ENCODE results near the gene ZNF462.
"Not testable (repeated sequence)": the region's sequence is repeated elsewhere in the genome, so short reads cannot be mapped to it uniquely, and the experiment has no call there.

The ZNF462 gene

DNA sequence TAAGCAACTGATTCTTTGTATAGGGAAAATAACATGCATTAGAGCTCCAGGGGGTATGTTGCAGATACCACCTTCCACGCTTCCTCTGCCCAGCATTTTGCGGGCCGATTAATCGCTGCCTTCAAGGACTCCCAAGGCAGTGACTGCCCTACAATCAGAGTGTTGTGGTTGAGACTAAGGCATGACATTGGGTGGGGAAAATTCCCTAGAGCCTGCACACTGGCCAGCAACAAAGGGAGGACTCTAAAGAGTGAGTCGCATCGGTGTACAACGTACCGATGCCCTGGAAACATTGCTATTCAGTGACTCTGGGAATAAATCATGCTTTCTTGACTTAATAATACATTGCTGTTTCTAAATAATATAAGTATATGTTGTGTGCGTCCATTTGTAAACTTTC lies 119.7 kb downstream of the ZNF462 start:
- Histone ChIP-seq H3K4ac (ENCODE audit: low read length) (no peak overlapping the region), H3K4me2 (ENCODE audit: insufficient read depth, low read length, poor library complexity, severe bottlenecking) (no peak overlapping the region), H4K8ac (ENCODE audit: low read depth, low read length) (no peak overlapping the region), H2BK120ac (ENCODE audit: low read depth, low read length) (no peak overlapping the region), H3K79me1 (ENCODE audit: low read depth, low read length) (no peaks in the 10 kb centered on the region), H3K4me3 (ENCODE audit: low read length in 2 of 2) (no peak overlapping the region), H2BK12ac (ENCODE audit: low read length) (no peak overlapping the region), H3K36me3 (replicated peaks in 1 of 2; ENCODE audit: control insufficient read depth in 2 of 2, insufficient read depth in 2 of 2, low read length in 2 of 2) (peaks cover 30 to 100% of the 10 kb centered on the region in 2 donors), H2BK5ac (ENCODE audit: low read length) (no peak overlapping the region), H4K91ac (ENCODE audit: low read depth, low read length, poor library complexity) (no peak overlapping the region), H3K27me3 (ENCODE audit: control insufficient read depth in 3 of 3, insufficient read depth in 3 of 3, low read depth in 1 of 3, low read length in 3 of 3) (no peaks in the 10 kb centered on the region), H3K9ac (ENCODE audit: low read depth, low read length, poor library complexity) (no peak overlapping the region), H3K9me3 (replicated peaks in 1 of 2; ENCODE audit: control insufficient read depth in 2 of 2, insufficient read depth in 1 of 2, low read depth in 1 of 2, low read length in 2 of 2) (peaks cover 0 to 4% of the 10 kb centered on the region in 2 donors), H2BK15ac (ENCODE audit: low read length) (no peak overlapping the region), H3K27ac (replicated peaks; ENCODE audit: low read length) (no peak overlapping the region), H3K4me1 (ENCODE audit: control insufficient read depth in 2 of 2, insufficient read depth in 1 of 2, low read depth in 1 of 2, low read length in 2 of 2) (peaks cover 0 to 3% of the 10 kb centered on the region in 2 donors), H2AK5ac (ENCODE audit: low read depth, low read length) (no peak overlapping the region), H3K14ac (ENCODE audit: low read length) (no peak overlapping the region), H3K18ac (ENCODE audit: low read length) (no peak overlapping the region), H3K23ac (ENCODE audit: low read depth, low read length, poor library complexity) (no peak overlapping the region), H2AFZ (ENCODE audit: low read length) (no peak overlapping the region)
- DNase-seq (ENCODE audit: low spot score): no peak
- WGBS, 2 donors (ENCODE audit: extremely low coverage in 2 of 2, insufficient read length in 2 of 2, insufficient replicate concordance in 1 of 2): no CpG with 5 or more reads among the region's 9 CpGs

DNA sequence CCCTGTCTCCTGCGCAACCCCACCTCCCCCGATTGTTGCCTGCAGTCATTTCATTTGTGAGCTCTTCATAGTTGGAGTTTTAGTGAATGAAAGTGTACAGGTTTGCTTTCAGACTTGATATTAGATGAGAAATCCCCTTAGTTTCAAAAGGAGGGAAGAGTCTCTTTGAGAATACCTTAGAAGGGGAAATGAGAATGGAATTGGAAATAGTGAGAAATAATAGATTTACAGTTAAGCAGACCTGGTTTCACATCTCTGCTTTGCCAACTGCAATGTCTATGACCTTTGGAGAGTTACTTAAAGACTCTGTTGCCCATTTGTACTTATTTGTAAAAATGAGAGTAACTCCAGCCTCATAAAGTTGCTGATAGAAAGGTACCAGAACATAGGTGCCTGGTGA lies 120.4 kb downstream of the ZNF462 start:
- no peak overlapping the region for H2AFZ ChIP-seq (ENCODE audit: low read length)
- H3K27me3 ChIP-seq (ENCODE audit: control insufficient read depth in 3 of 3, insufficient read depth in 3 of 3, low read depth in 1 of 3, low read length in 3 of 3): no peaks in the 10 kb centered on the region
- H3K27ac ChIP-seq (replicated peaks; ENCODE audit: low read length): no peak overlapping the region
- no peak overlapping the region for H3K14ac ChIP-seq (ENCODE audit: low read length)
- no peak for DNase-seq (ENCODE audit: low spot score)
- H3K9me3 ChIP-seq (replicated peaks in 1 of 2; ENCODE audit: control insufficient read depth in 2 of 2, insufficient read depth in 1 of 2, low read depth in 1 of 2, low read length in 2 of 2): peaks cover 0 to 6% of the 10 kb centered on the region in 2 donors
- no peak overlapping the region for H2BK15ac ChIP-seq (ENCODE audit: low read length)
- H3K79me1 ChIP-seq (ENCODE audit: low read depth, low read length): no peaks in the 10 kb centered on the region
- H3K4me3 ChIP-seq (ENCODE audit: low read length in 2 of 2): no peak overlapping the region
- no peak overlapping the region for H2BK12ac ChIP-seq (ENCODE audit: low read length)
- H3K18ac ChIP-seq (ENCODE audit: low read length): no peak overlapping the region
- H3K4ac ChIP-seq (ENCODE audit: low read length): no peak overlapping the region
- H2BK5ac ChIP-seq (ENCODE audit: low read length): no peak overlapping the region
- H3K4me2 ChIP-seq (ENCODE audit: insufficient read depth, low read length, poor library complexity, severe bottlenecking): no peak overlapping the region
- no CpG with 5 or more reads among the region's 2 CpGs for WGBS, 2 donors (ENCODE audit: extremely low coverage in 2 of 2, insufficient read length in 2 of 2, insufficient replicate concordance in 1 of 2)
- H4K91ac ChIP-seq (ENCODE audit: low read depth, low read length, poor library complexity): no peak overlapping the region
- no peak overlapping the region for H2AK5ac ChIP-seq (ENCODE audit: low read depth, low read length)
- H2BK120ac ChIP-seq (ENCODE audit: low read depth, low read length): no peak overlapping the region
- H3K36me3 ChIP-seq (replicated peaks in 1 of 2; ENCODE audit: control insufficient read depth in 2 of 2, insufficient read depth in 2 of 2, low read length in 2 of 2): peaks cover 32 to 99% of the 10 kb centered on the region in 2 donors
- no peak overlapping the region for H3K23ac ChIP-seq (ENCODE audit: low read depth, low read length, poor library complexity)
- H3K4me1 ChIP-seq (ENCODE audit: control insufficient read depth in 2 of 2, insufficient read depth in 1 of 2, low read depth in 1 of 2, low read length in 2 of 2): peaks cover 0 to 3% of the 10 kb centered on the region in 2 donors
- no peak overlapping the region for H3K9ac ChIP-seq (ENCODE audit: low read depth, low read length, poor library complexity)
- H4K8ac ChIP-seq (ENCODE audit: low read depth, low read length): no peak overlapping the region

DNA sequence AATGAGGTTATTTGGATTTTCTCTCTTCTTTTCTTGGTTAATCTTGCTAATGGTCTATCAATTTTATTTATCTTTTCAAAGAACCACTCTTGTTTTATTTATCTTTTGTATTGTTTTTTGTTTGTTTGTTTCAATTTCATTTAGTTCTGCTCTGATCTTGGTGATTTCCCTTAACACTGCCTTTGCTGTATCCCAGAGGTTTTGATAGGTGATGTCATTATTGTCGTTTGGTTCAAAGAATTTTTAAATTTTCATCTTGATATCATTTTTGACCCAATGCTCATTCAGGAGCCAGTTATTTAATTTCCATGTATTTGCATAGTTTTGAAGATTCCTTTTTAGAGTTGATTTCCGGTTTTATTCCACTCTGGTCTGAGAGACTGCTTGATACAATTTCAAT lies 126.9 kb downstream of the ZNF462 start:
- not testable (repeated sequence) for H3K4me1 ChIP-seq (ENCODE audit: control insufficient read depth in 2 of 2, insufficient read depth in 1 of 2, low read depth in 1 of 2, low read length in 2 of 2); H3K27me3 ChIP-seq (ENCODE audit: control insufficient read depth in 3 of 3, insufficient read depth in 3 of 3, low read depth in 1 of 3, low read length in 3 of 3); H3K23ac ChIP-seq (ENCODE audit: low read depth, low read length, poor library complexity); H3K79me1 ChIP-seq (ENCODE audit: low read depth, low read length); DNase-seq (ENCODE audit: low spot score); H3K14ac ChIP-seq (ENCODE audit: low read length); H2AK5ac ChIP-seq (ENCODE audit: low read depth, low read length); H2BK15ac ChIP-seq (ENCODE audit: low read length); H3K4me2 ChIP-seq (ENCODE audit: insufficient read depth, low read length, poor library complexity, severe bottlenecking); H2AFZ ChIP-seq (ENCODE audit: low read length); H3K27ac ChIP-seq (replicated peaks; ENCODE audit: low read length); H3K4ac ChIP-seq (ENCODE audit: low read length); H4K91ac ChIP-seq (ENCODE audit: low read depth, low read length, poor library complexity); H2BK120ac ChIP-seq (ENCODE audit: low read depth, low read length); H2BK5ac ChIP-seq (ENCODE audit: low read length); H4K8ac ChIP-seq (ENCODE audit: low read depth, low read length); H3K4me3 ChIP-seq (ENCODE audit: low read length in 2 of 2); H3K18ac ChIP-seq (ENCODE audit: low read length); H2BK12ac ChIP-seq (ENCODE audit: low read length); H3K9ac ChIP-seq (ENCODE audit: low read depth, low read length, poor library complexity)
- peaks cover 14 to 99% of the 10 kb centered on the region in 2 donors for H3K36me3 ChIP-seq (replicated peaks in 1 of 2; ENCODE audit: control insufficient read depth in 2 of 2, insufficient read depth in 2 of 2, low read length in 2 of 2)
- H3K9me3 ChIP-seq (replicated peaks in 1 of 2; ENCODE audit: control insufficient read depth in 2 of 2, insufficient read depth in 1 of 2, low read depth in 1 of 2, low read length in 2 of 2): peaks cover 0 to 18% of the 10 kb centered on the region in 2 donors
- no CpG with 5 or more reads among the region's 2 CpGs for WGBS, 2 donors (ENCODE audit: extremely low coverage in 2 of 2, insufficient read length in 2 of 2, insufficient replicate concordance in 1 of 2)

DNA sequence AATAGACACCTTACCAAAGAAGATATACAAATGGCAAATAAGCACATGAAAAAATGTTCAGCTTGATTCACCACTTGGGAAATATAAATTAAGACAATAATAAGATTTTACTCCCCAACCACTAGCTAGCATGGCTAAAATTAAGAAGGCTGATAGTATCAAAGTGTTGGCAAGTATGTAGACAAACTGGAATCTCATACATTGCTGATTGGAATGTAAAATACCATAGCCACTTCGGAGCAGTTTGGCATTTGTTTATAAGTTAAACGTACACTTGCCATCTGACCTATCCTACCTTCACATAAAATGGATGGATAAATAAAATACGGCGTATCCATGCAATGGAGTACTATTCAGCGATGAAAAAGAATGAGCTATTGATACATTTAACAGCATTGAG lies 129.2 kb downstream of the ZNF462 start:
- no peak overlapping the region for H3K9ac ChIP-seq (ENCODE audit: low read depth, low read length, poor library complexity)
- no peak overlapping the region for H4K8ac ChIP-seq (ENCODE audit: low read depth, low read length)
- no CpG with 5 or more reads among the region's 5 CpGs for WGBS, 2 donors (ENCODE audit: extremely low coverage in 2 of 2, insufficient read length in 2 of 2, insufficient replicate concordance in 1 of 2)
- no peak overlapping the region for H2AK5ac ChIP-seq (ENCODE audit: low read depth, low read length)
- H3K23ac ChIP-seq (ENCODE audit: low read depth, low read length, poor library complexity): no peak overlapping the region
- H3K4me3 ChIP-seq (ENCODE audit: low read length in 2 of 2): no peak overlapping the region
- H2AFZ ChIP-seq (ENCODE audit: low read length): no peak overlapping the region
- H3K36me3 ChIP-seq (replicated peaks in 1 of 2; ENCODE audit: control insufficient read depth in 2 of 2, insufficient read depth in 2 of 2, low read length in 2 of 2): peaks cover 7 to 96% of the 10 kb centered on the region in 2 donors
- no peak overlapping the region for H4K91ac ChIP-seq (ENCODE audit: low read depth, low read length, poor library complexity)
- H3K27me3 ChIP-seq (ENCODE audit: control insufficient read depth in 3 of 3, insufficient read depth in 3 of 3, low read depth in 1 of 3, low read length in 3 of 3): no peaks in the 10 kb centered on the region
- no peak for DNase-seq (ENCODE audit: low spot score)
- H3K18ac ChIP-seq (ENCODE audit: low read length): no peak overlapping the region
- no peak overlapping the region for H3K4ac ChIP-seq (ENCODE audit: low read length)
- H2BK12ac ChIP-seq (ENCODE audit: low read length): no peak overlapping the region
- no peak overlapping the region for H2BK120ac ChIP-seq (ENCODE audit: low read depth, low read length)
- H3K4me1 ChIP-seq (ENCODE audit: control insufficient read depth in 2 of 2, insufficient read depth in 1 of 2, low read depth in 1 of 2, low read length in 2 of 2): no peaks in the 10 kb centered on the region
- H2BK15ac ChIP-seq (ENCODE audit: low read length): no peak overlapping the region
- H2BK5ac ChIP-seq (ENCODE audit: low read length): no peak overlapping the region
- H3K14ac ChIP-seq (ENCODE audit: low read length): no peak overlapping the region
- H3K9me3 ChIP-seq (replicated peaks in 1 of 2; ENCODE audit: control insufficient read depth in 2 of 2, insufficient read depth in 1 of 2, low read depth in 1 of 2, low read length in 2 of 2): peaks cover 0 to 28% of the 10 kb centered on the region in 2 donors
- H3K79me1 ChIP-seq (ENCODE audit: low read depth, low read length): no peaks in the 10 kb centered on the region
- no peak overlapping the region for H3K27ac ChIP-seq (replicated peaks; ENCODE audit: low read length)
- H3K4me2 ChIP-seq (ENCODE audit: insufficient read depth, low read length, poor library complexity, severe bottlenecking): no peak overlapping the region

Measured in neuronal stem cell (in vitro differentiated cells).